SK-N-SH (cell line): ENCODE data around the gene BPIFB1. TPM values are rescaled to one million over a fixed set of nuclear protein-coding genes. Genes with fewer than 3 reads are reported as not detected.

Experiments
- CTCF ChIA-PET: fragments of 300-600, 350-600 bp; formaldehyde crosslinking; extraction: SDS; loops from one replicate; lab custom pipeline; 2021; lab: Yijun Ruan, JAX
- POLR2A ChIA-PET: fragments of 350-600 bp; sonication (Branson Sonifier 250); formaldehyde crosslinking; extraction: SDS; loops from one replicate; lab custom pipeline; 2020; ENCODE audit warnings: antibody characterized with exemption, inconsistent platforms; lab: Yijun Ruan, JAX
- DNase-seq: peaks from one replicate; pipeline ENCODE4 v3.0.0; 2012
- H2AFZ ChIP-seq: fragments of 200-600 bp; sonication (generic); 2 replicates; pipeline ENCODE4 v1.8.1; 2016; ENCODE audit warnings: antibody characterized with exemption, mild to moderate bottlenecking, low read depth
- H3F3A ChIP-seq: fragments of 200-600 bp; sonication (generic); replicated peaks from 2 replicates; pipeline ENCODE3; 2016; ENCODE audit warnings: antibody characterized with exemption, mild to moderate bottlenecking; ENCODE audit not compliant: insufficient read depth
- H3K27ac ChIP-seq, 2 experiments: fragments of 200-500 bp in 1 of 2; fragments of 200-600 bp in 1 of 2; sonication (Bioruptor generic) in 1 of 2; sonication (generic), shearing (Covaris generic) in 1 of 2; 2 replicates each; pipeline versions ENCODE4 v1.5.1 to v1.6.1; 2014 to 2016; ENCODE audit warnings: low read depth in 2 of 2, inconsistent platforms in 1 of 2, low read length in 1 of 2, mild to moderate bottlenecking in 1 of 2, mixed read lengths in 1 of 2
- H3K27me3 ChIP-seq: fragments of 200-600 bp; sonication (generic), shearing (Covaris generic); 2 replicates; pipeline ENCODE4 v1.6.1; 2016; ENCODE audit warnings: mixed run types; ENCODE audit not compliant: insufficient read depth
- H3K36me3 ChIP-seq, 2 experiments: fragments of 200-500 bp in 1 of 2; fragments of 200-600 bp in 1 of 2; sonication (Bioruptor generic) in 1 of 2; sonication (generic) in 1 of 2; replicated peaks in 1 of 2; 2 replicates each; pipeline versions ENCODE3 to v1.5.1; 2014 to 2016; ENCODE audit warnings: low read length in 1 of 2, mild to moderate bottlenecking in 1 of 2; ENCODE audit not compliant: insufficient read depth in 2 of 2, control insufficient read depth in 1 of 2
- H3K4me1 ChIP-seq, 2 experiments: fragments of 200-500 bp in 1 of 2; fragments of 200-600 bp in 1 of 2; sonication (Bioruptor generic) in 1 of 2; sonication (generic), shearing (Covaris generic) in 1 of 2; 2 replicates each; pipeline versions ENCODE4 v1.5.1 to v1.6.1; 2014 to 2016; ENCODE audit warnings: low read depth in 1 of 2, low read length in 1 of 2, mixed run types in 1 of 2; ENCODE audit not compliant: insufficient read depth in 2 of 2, control insufficient read depth in 1 of 2
- H3K4me2 ChIP-seq: fragments of 200-600 bp; sonication (generic), shearing (Covaris generic); 2 replicates; pipeline ENCODE4 v1.6.1; 2017; ENCODE audit warnings: mixed run types
- H3K4me3 ChIP-seq, 2 experiments: fragments of 200-500 bp in 1 of 2; fragments of 200-600 bp in 1 of 2; sonication (Bioruptor generic) in 1 of 2; sonication (generic), shearing (Covaris generic) in 1 of 2; 2 replicates each; pipeline versions ENCODE4 v1.5.1 to v1.8.1; 2014 to 2016; ENCODE audit warnings: low read depth in 2 of 2, inconsistent platforms in 1 of 2, low read length in 1 of 2, mild to moderate bottlenecking in 1 of 2, mixed read lengths in 1 of 2, moderate library complexity in 1 of 2
- H3K79me2 ChIP-seq: fragments of 200-600 bp; sonication (generic); 2 replicates; pipeline ENCODE4 v1.8.1; 2017; ENCODE audit warnings: mild to moderate bottlenecking; ENCODE audit not compliant: insufficient read depth
- H3K9ac ChIP-seq: fragments of 200-600 bp; sonication (generic); 2 replicates; pipeline ENCODE4 v1.6.1; 2017; ENCODE audit warnings: mixed run types
- H3K9me2 ChIP-seq: fragments of 200-600 bp; sonication (generic); 2 replicates; pipeline ENCODE4 v1.6.1; 2017; ENCODE audit warnings: mixed run types
- H3K9me3 ChIP-seq: fragments of 200-600 bp; sonication (generic); 2 replicates; pipeline ENCODE4 v1.6.1; 2017; ENCODE audit warnings: mixed run types, mild to moderate bottlenecking, moderate library complexity
- H4K20me1 ChIP-seq: fragments of 200-600 bp; sonication (generic); 2 replicates; pipeline ENCODE4 v1.6.1; 2017; ENCODE audit warnings: mild to moderate bottlenecking, mixed run types; ENCODE audit not compliant: insufficient read depth
- CHD2 ChIP-seq: fragments of 150-350 bp; IDR thresholded peaks from 2 replicates; pipeline ENCODE4 v1.6.1; 2018; ENCODE audit warnings: low read length; ENCODE audit not compliant: partially characterized antibody
- FOXM1 ChIP-seq: IDR thresholded peaks from 2 replicates; pipeline ENCODE4 v1.4.0; 2012; ENCODE audit warnings: low read depth, mild to moderate bottlenecking
- IRF3 ChIP-seq: fragments of 150-350 bp; IDR thresholded peaks from 2 replicates; pipeline ENCODE4 v1.6.1; 2016; ENCODE audit warnings: mild to moderate bottlenecking, low read depth, low read length
- JUND ChIP-seq: IDR thresholded peaks from 2 replicates; pipeline ENCODE4 v1.4.0; 2012
- MAX ChIP-seq: IDR thresholded peaks from 2 replicates; pipeline ENCODE4 v1.4.0; 2012; ENCODE audit warnings: low read depth
- MEF2A ChIP-seq: IDR thresholded peaks from 2 replicates; pipeline ENCODE4 v1.4.0; 2012; ENCODE audit warnings: low read depth, borderline replicate concordance
- NFIC ChIP-seq: IDR thresholded peaks from 2 replicates; pipeline ENCODE4 v1.4.0; 2012; ENCODE audit warnings: borderline replicate concordance
- NRF1 ChIP-seq: IDR thresholded peaks from 2 replicates; pipeline ENCODE4 v1.6.1; 2012; ENCODE audit warnings: low read depth, mild to moderate bottlenecking, low read length
- PBX3 ChIP-seq: IDR thresholded peaks from 2 replicates; pipeline ENCODE4; 2012
- RFX5 ChIP-seq: IDR thresholded peaks from 2 replicates; pipeline ENCODE4 v1.6.1; 2012; ENCODE audit warnings: mild to moderate bottlenecking, improper control_type of control experiment, low read length
- RXRA ChIP-seq: IDR thresholded peaks from 2 replicates; pipeline ENCODE4 v1.4.0; 2012; ENCODE audit warnings: low read depth, mild to moderate bottlenecking, borderline replicate concordance
- SIN3A ChIP-seq: IDR thresholded peaks from 2 replicates; pipeline ENCODE4 v1.6.1; 2012; ENCODE audit warnings: low read depth, mild to moderate bottlenecking, low read length, moderate library complexity, borderline replicate concordance
- SMC3 ChIP-seq: IDR thresholded peaks from 2 replicates; pipeline ENCODE4 v1.6.1; 2012; ENCODE audit warnings: low read depth, low read length, improper control_type of control experiment
- TAF1 ChIP-seq: IDR thresholded peaks from 2 replicates; pipeline ENCODE4 v1.6.1; 2012; ENCODE audit warnings: low read depth, mild to moderate bottlenecking, low read length, moderate library complexity, borderline replicate concordance
- TCF12 ChIP-seq: IDR thresholded peaks from 2 replicates; pipeline ENCODE4 v1.4.0; 2012
- TEAD4 ChIP-seq: IDR thresholded peaks from 2 replicates; pipeline ENCODE4 v1.4.0; 2012; ENCODE audit warnings: mild to moderate bottlenecking, borderline replicate concordance; ENCODE audit not compliant: insufficient read depth
- WGBS: methylation state at CpG from one replicate; pipeline ENCODE4 v1.1.6; 2017; ENCODE audit warnings: low lambda C conversion rate; 5-methylcytosine and 5-hydroxymethylcytosine counted together
- polyA plus RNA-seq, 3 experiments: library from polyadenylated mRNA; depleted of rRNA; stranded (reverse); fragments of >200 nt; gene quantifications; 2 replicates each; pipeline ENCODE4 v1.2.3, GENCODE V29; 2012

BPIFB1 gene
- polyA plus RNA-seq, 1 of the 3 experiments (the other 2 are of a cell fraction): not detected

DNA sequence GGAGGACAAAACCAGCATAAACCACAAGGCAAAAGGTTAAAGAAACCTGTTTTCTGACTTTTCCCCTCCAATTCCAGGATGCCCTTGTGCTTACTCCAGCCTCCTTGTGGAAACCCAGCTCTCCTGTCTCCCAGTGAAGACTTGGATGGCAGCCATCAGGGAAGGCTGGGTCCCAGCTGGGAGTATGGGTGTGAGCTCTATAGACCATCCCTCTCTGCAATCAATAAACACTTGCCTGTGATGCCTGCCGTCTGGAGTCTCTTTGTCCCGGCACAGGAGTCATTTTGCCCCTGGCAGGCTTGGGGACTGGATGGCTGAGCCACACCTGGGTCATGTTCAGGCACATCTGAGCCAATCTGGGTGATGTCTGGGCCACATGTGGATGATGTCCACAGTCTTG, 26.6 kb downstream of the BPIFB1 start (continued):
- TF ChIP-seq PBX3 (no peak), RFX5 (no peak), FOXM1 (no peak)
- TF ChIP-seq, all 33 proteins: peak for 0

GRCh38 chr20:33310327-33310899, 27.4 kb downstream of the BPIFB1 start:
- Histone ChIP-seq H3K4me2 (no peak overlapping the region), H3K9ac (no peak overlapping the region), H3F3A (no peaks in the 10 kb centered on the region), H3K27ac (no peak overlapping the region), H3K27me3 (no peaks in the 10 kb centered on the region), H3K9me2 (no peaks in the 10 kb centered on the region), H3K9me3 (no peaks in the 10 kb centered on the region), H4K20me1 (no peaks in the 10 kb centered on the region), H3K4me1 (no peaks in the 10 kb centered on the region; a peak in 1 of 4 replicates), H3K36me3 (no peaks in the 10 kb centered on the region), H3K4me3 (no peak overlapping the region), H2AFZ (no peak overlapping the region), H3K79me2 (no peaks in the 10 kb centered on the region)
- ChIA-PET POLR2A (no interaction called here), CTCF (interaction anchor here (0.6 to 2.0 kb wide), 3 partner anchors 11 to 264 kb away, joined by 3 to 12 read pairs (median 3); no protein-coding TSS in a partner anchor)
- no peak for DNase-seq
- WGBS: 19% methylated on average over 4 of the region's 6 CpGs
- no peak for TF ChIP-seq MAX
- no peak for TF ChIP-seq RXRA
- TF ChIP-seq TAF1: no peak
- TF ChIP-seq NRF1: no peak
- TF ChIP-seq IRF3: no peak
- TF ChIP-seq MEF2A: no peak
- no peak for TF ChIP-seq CHD2
- TF ChIP-seq SMC3: no peak
- TF ChIP-seq TCF12: no peak
- no peak for TF ChIP-seq NFIC

GRCh38 chr20:33311011-33311410, 28.0 kb downstream of the BPIFB1 start:
- Histone ChIP-seq H3K9me3 (no peaks in the 10 kb centered on the region), H3K79me2 (no peaks in the 10 kb centered on the region), H3K4me3 (no peak overlapping the region), H3K9ac (no peak overlapping the region), H3K4me2 (no peak overlapping the region), H3K27ac (no peak overlapping the region), H4K20me1 (no peaks in the 10 kb centered on the region), H3K4me1 (no peaks in the 10 kb centered on the region; a peak in 1 of 4 replicates), H3K36me3 (no peaks in the 10 kb centered on the region), H2AFZ (no peak overlapping the region), H3F3A (no peaks in the 10 kb centered on the region), H3K9me2 (no peaks in the 10 kb centered on the region), H3K27me3 (no peaks in the 10 kb centered on the region)
- no peak for DNase-seq
- WGBS: 48% methylated on average over 3 of the region's 8 CpGs
- TF ChIP-seq SIN3A (no peak), TCF12 (no peak), JUND (no peak), TAF1 (no peak), RXRA (no peak), TEAD4 (no peak)
- ChIA-PET POLR2A (no interaction called here), CTCF (interaction anchor here (0.6 to 0.8 kb wide), 3 partner anchors 12 to 264 kb away, joined by 3 read pairs; no protein-coding TSS in a partner anchor)
